GM21423 (cell line): ENCODE data around the gene JOSD1.

Experiments
- ATAC-seq: cut with Tn5 transposase; IDR thresholded peaks from one replicate; pipeline ENCODE4 v1.9.1; 2021; ENCODE audit warnings: mild to moderate bottlenecking, moderate library complexity; ENCODE audit not compliant: unreplicated experiment

The JOSD1 gene

GRCh38 chr22:38715176-38715764 is 14.5 kb upstream of the JOSD1 start:
- ATAC-seq, result no peak

GRCh38 chr22:38713921-38714320 is 13.2 kb upstream of the JOSD1 start:
- no peak for ATAC-seq

- no peak for ATAC-seq
Measured at GRCh38 chr22:38712486-38713207, 11.9 kb upstream of the JOSD1 start.

- ATAC-seq, result no peak
Measured at GRCh38 chr22:38710866-38711265, 10.1 kb upstream of the JOSD1 start.

GRCh38 chr22:38710351-38710750 is 9.6 kb upstream of the JOSD1 start:
- no peak for ATAC-seq

DNA sequence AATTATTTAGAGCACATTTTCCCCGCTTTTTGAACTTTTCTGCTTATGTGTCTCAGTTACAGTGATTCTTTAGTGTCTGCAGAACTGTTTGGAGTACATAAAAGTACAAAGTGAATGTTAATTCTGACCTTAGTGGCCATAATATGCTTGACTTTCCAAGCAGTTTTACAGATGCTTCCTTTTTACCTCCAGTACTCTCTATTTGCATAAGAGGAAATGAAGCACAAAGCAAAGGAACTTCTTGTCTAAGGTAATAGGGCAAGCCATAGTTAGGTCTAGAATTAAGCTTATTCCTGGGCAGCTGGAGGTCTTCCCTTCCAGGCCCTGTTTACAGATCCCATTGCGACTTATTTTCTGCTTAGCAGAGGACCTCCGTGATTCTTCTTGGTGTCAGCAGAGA is 8.6 kb upstream of the JOSD1 start:
- ATAC-seq, result no peak

- ATAC-seq, result no peak
Measured at GRCh38 chr22:38707984-38708383, 7.2 kb upstream of the JOSD1 start.

GRCh38 chr22:38707346-38707745 is 6.6 kb upstream of the JOSD1 start:
- ATAC-seq, result no peak

DNA sequence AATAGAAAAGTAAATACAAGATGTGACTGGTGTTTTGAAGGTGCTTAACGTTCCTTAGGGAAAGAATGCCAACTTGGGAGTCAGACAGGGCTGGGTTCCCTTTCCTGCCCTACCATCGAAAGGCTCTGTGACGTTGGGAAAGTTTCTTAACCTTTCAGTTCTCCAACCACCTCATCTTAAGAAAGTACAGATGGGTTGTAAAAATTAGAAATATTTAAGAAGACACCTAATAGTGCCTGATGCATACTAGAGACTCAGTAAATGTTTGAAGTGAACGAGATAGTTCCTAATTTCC is 6.1 kb upstream of the JOSD1 start:
- no peak for ATAC-seq

GRCh38 chr22:38706101-38706900 is 5.6 kb upstream of the JOSD1 start:
- peak; percentile 6 for ATAC-seq

DNA sequence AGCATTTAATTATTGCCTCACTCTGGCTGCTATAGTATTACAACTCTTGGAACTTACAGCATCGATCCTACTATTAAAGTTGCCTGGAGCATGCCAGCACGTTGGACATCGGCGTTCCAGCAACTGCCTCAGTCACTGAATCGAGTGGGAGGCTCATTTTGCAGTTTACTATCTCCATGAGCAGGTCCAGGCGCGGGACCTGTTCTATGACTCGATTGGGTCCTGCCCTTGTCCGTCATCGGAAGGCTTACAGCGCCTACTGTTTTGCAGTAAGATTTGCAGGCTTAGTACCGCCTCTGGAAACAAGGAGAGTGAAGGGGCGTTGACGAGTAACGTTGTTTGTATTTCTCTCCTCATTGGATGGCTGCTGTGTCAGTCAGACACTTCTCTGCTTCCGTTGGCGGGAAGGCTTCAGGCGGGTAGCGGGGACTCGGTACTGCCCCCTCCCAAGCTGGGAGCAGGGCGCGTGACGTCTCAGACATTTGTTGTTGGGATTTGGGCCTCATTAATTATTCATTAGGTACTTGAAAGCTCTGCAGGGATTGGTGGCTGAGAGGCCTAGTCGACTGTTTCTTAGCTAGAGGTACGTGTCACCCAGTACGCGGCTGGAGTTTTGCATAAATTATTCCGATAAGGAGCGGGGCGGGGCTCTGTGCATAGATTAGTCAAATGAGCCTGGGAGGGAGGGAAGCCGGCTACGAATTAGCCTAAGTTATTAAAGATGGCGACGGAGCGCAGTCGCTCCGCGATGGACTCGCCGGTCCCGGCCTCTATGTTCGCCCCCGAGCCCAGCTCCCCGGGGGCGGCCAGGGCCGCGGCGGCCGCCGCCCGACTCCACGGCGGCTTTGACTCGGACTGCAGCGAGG is 4.7 kb upstream of the JOSD1 start, which contains the start of gene GTPBP1:
Gene GTPBP1 (plus strand): TSS at position 710 of the 866 bp plus-strand sequence. CDS start 12 bp downstream, at position 722.
- peak; percentile 67 for ATAC-seq

GRCh38 chr22:38704654-38705234 is 4.0 kb upstream of the JOSD1 start:
- no peak for ATAC-seq

GRCh38 chr22:38700270-38700788 is 414 bp downstream of the JOSD1 start:
- ATAC-seq, result no peak

DNA sequence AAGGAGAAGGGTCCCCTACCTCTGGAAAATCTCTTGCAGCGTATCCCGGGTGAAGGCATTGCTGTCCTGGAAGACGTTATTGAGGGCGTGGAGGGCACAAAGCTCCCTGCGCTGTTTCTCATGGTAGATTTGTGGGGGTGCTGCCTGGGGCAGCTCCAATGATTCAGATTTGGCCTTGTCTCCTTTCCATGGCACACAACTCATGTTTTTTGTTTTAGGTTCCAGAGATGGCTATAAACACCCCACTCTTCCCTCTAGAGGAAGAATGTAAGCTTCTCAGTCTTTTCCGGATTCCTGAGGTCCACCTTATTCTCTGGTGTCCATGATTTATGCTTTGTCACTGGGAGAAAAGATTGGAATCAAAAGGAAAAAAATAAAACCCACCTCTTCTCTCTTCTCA is 959 bp downstream of the JOSD1 start:
- no peak for ATAC-seq

DNA sequence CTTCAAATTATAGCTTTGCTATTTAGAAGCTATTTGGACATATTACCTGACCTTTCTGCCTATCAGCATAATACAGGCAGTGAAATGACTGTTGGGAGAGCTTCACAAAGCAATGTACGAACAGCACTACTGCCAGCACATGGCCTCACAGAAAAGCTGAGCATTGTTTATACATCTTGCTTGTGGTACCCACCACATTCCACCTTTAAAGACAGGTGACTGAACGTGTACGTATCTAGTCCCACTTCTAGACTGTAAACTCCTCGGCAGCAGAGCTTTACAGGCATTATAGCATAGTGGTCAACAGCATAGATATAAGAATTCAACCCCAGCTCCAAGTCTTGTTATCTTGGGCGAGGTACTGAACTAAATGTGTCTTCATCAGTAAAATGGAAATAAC is 1.6 kb downstream of the JOSD1 start:
- no peak for ATAC-seq

GRCh38 chr22:38698407-38699094 is 2.2 kb downstream of the JOSD1 start:
- no peak for ATAC-seq

DNA sequence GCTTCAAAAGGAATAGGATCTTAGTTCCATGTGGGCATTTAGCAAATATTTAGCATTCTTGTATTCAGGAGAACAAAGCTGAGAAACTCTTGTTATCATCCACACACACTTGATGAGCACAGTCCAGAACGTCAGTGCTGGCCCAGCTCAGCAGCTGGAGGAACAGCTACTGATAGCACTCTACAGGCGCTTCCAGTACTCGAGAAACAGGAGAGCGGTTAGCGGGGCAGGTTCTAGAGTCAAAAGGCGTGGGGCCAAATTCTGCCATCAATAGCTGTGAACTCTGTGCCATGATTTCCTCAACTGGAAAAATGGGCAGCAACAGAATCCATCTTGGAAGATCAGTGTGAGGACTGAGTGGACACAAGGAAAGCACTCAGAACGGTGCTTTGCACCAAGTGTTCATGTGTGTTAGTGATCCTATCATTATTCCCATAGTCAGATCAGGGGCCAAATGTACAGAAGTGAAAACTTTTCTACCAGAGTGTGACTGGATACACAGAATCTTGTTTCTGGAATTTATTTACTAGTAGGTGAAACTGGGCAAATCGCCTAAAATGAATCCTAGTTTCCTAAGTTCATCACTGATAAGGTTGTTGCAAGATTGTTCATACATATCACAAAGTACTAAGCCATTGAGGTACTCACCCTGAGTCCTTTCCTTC is 3.2 kb downstream of the JOSD1 start:
- no peak for ATAC-seq

DNA sequence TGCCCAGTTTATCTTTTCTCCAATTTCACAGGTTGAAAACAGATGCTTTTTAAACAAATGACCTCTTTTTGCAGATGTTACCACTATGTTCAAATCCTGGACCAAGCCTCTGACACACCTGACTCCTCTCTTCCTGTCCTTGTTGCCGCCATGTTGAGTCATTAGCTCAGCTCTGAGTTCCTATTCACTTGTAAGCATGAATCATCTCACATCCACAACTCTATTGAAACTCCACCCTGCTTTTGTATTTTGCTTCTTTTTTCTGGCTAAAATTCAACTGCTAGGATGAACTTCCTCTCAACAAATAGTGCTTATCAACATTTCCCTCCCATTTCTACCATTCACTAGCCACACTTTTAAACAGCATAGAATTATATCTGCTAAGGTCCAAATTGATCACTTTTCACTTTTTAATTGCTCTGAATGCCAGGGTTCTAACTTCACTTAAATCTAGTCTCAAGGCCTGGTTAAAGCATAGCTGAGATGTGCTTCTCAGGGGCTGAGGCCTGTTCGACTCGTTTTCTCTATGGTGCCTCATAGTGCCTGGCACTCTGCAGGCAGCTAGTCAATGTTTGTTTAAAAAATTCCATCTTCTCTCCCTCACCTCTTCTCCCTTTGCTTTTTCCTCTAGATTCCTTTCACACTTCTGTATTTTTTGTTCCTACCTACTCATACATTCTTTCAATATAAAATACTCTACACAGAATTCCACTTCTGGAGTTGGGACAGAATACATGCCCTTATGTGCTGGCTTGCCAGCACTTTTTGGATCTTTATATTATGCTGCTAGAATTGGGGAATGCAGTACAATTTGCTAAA is 3.9 kb downstream of the JOSD1 start:
- ATAC-seq, result no peak

GRCh38 chr22:38694940-38695339 is 5.8 kb downstream of the JOSD1 start:
- ATAC-seq, result no peak
